Subcutaneous adipose tissue (tissue), 4 donors: Measurements from ENCODE around the gene ITGB8. TPM values are rescaled to one million over a fixed set of nuclear protein-coding genes. Genes with fewer than 3 reads are reported as not detected.

Experiments used
- CTCF ChIP-seq: fragments of 450-650 bp; IDR thresholded peaks from one replicate; pipeline ENCODE4 v1.5.1; 2016; ENCODE audit warnings: low read depth, mild to moderate bottlenecking, control low read depth, antibody characterized with exemption, moderate library complexity
- total RNA-seq, 4 donors: library from RNA; depleted of rRNA; stranded (reverse); fragments of >200 nt; gene quantifications; one replicate each; pipeline ENCODE4 v1.1.0, GENCODE V29; 2016

ITGB8 gene
- total RNA-seq, 4 donors from 2014 or later = 0.57 to 7.5 (median 4.1) TPM

DNA sequence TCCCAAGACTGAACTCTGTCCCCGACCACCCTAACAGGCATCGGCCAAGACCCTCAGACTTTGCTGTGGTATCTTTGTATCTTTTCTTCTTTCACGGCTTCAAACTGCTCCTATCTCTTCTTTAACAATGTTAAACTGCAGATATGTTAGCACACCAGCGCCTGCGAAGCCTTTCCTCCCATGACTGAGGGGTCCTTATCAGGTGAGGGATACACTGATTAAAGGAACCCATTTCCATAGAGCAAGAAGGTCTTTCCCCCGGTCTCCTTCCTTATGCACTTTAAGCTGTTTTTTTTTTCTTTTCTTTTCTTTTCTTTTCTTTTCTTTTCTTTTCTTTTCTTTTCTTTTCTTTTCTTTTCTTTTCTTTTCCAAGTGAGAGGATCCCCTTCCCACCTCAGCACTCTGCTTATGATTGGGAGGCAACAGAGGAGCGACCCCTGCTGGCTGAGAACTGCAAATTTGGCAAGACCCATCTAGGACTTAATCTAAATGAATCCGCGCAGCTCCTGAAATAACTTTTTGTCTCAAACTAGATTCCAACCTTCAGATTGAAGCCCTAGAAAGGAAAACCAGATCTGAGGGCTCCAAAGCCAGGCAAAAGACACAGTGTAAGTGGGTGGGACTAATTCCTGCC lies 109.9 kb downstream of the ITGB8 start:
- TF ChIP-seq CTCF = no peak

DNA sequence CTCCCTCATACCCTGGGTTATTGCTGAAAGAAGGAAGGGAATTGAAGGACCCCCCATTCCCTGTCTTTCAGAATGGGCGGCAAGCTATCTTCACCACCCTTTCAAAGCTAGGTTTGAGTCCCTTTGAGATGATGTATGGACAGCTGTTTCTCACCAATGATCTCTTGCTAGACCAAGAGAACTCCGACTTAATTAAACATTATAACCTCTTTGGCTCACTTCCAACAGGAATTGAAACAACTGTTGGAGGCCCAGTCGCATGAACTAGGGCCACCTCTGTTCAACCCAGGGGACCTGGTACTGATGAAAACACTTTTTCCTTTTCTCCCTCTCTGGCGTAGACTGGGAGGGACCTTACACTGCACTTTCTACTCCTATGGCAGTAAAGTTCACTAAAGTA lies 110.6 kb downstream of the ITGB8 start:
- no peak for TF ChIP-seq CTCF

DNA sequence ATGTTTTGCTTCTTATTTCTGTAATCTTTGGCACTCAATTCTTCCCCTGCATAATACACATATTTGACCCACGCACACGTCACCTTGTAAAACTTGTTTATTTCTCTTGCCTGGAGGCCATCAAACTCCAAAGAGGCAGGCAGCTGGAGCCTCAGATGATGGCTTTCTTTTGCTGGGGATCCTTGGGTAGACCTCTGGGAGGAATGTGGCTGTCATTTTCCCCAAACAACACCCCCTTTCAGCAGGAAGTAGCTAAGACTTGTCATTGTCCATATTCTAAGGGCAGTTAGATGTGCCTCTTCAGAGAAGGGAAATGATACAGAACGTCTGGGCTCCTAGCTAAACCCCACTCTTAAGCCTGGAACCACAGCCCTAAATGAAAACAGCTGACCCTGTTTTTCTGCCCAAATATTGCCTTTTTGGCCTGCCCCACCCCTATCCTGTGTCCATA lies 111.3 kb downstream of the ITGB8 start:
- no peak for TF ChIP-seq CTCF

DNA sequence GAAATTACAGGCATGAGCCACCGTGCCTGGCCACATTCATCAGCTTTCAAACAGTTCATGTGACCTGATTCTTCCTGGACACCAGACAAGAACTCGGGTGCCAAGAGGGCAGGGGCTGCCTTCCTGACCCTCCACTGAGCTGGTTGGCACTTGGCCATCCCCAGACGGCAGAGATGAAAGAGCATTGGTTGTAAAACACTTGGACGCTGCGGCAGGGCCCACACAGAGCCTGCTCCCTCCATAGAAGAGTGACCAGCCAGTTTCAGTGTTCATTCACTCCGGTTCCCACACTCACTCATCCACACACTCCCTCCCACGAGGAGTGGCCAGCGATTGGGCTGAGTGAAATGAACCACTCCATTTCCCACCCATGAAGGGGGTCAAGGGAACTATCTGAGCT lies 112.3 kb downstream of the ITGB8 start:
- no peak for TF ChIP-seq CTCF

DNA sequence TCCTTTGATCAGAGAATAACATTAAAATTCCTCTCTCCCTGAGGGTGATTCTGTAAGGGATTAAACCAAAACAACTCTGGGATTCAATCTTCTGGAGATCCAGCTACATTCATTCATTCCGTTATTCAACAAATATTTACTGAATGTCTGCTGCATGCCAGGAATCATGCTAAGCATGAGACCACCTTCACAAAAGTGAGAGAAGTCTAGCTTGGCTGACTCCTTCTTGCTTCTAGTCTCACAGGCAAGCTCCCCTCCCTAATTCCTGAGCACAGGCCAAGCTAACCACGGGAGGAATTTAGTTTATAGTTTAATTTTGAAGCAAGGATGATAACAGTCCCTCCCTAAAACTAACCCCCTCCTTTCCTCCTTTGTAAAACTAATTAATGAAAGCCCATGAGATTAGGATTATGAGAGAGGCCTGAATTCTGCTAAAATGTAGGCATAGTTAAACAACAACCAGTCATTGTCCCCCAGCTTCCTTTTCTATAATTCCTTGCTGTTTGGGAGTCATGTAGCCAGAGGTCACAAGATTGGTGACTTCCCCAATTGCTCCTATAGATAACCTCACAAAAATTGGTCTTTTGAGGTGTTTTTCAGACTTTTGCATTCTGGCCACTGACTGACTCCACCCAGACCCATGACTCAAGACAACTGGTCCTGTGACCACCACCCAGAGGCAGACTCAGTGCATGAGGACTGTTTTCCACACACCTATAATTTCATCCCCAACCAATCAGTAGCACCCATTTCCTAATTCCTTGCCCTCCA lies 113.5 kb downstream of the ITGB8 start:
- TF ChIP-seq CTCF = no peak

DNA sequence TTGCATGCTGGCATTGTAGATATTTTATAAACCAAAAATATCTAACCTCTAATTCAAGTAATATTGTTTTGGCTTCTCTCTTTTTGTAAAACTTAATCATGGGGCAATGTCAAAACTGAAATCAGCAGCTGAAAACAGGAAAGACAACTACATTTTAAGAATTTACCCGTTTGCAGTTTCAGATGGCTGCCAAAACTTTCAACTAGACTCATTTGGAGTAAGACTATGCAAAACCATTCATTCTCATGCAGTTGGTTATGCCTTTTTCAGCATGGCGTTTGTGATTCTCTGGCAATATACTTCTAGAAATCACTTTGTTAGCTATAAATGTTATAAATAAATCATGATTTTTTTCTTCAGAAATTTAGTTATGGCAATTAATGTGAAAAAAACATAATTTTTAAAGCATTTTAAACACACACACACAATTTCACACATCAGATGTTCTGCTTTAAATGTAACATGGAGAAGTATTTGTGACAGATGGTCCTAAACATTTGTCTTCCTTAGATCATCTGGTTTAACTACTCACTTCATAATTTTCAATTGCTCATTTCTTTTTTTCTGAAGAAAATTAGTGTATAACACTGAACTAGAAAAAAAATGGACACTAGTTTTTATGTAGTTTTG lies 116.4 kb downstream of the ITGB8 start:
- TF ChIP-seq CTCF = no peak

GRCh38 chr7:20449176-20449575 lies 118.5 kb downstream of the ITGB8 start:
- TF ChIP-seq CTCF = no peak
